HepG2 (cell line): Measurements from ENCODE around the gene HABP4. TPM values are rescaled to one million over a fixed set of nuclear protein-coding genes. Genes with fewer than 3 reads are reported as not detected.

Experiments used
- AKAP8 ChIP-seq: sonication (generic); formaldehyde crosslinking; IDR thresholded peaks from 2 replicates; pipeline ENCODE4 v1.5.1; 2020; ENCODE audit warnings: mild to moderate bottlenecking, missing genetic modification reagents
- ASH2L ChIP-seq: fragments of 300-600, 200-600 bp; sonication (generic); IDR thresholded peaks from 2 replicates; pipeline ENCODE4 v1.7.0; 2017; ENCODE audit warnings: low read depth, mild to moderate bottlenecking, moderate library complexity, mixed read lengths, low read length; ENCODE audit not compliant: insufficient read length
- ATF6 ChIP-seq: sonication (generic); formaldehyde crosslinking; conservative IDR thresholded peaks from 2 replicates; pipeline ENCODE4 v1.4.0; 2020; ENCODE audit warnings: missing genetic modification reagents
- CSRNP2 ChIP-seq: sonication (generic); formaldehyde crosslinking; conservative IDR thresholded peaks from 2 replicates; pipeline ENCODE4 v1.8.0; 2022; ENCODE audit warnings: low read depth, missing genetic modification reagents
- FIP1L1 ChIP-seq: fragments of 200-400 bp; formaldehyde crosslinking; IDR thresholded peaks from 2 replicates; pipeline ENCODE4 v1.6.1; 2018; ENCODE audit warnings: low read depth, mild to moderate bottlenecking, low read length, moderate library complexity, borderline replicate concordance; ENCODE audit not compliant: insufficient read depth
- GZF1 ChIP-seq: sonication (generic); formaldehyde crosslinking; IDR thresholded peaks from 2 replicates; pipeline ENCODE4 v1.5.1; 2020; ENCODE audit warnings: mild to moderate bottlenecking, missing genetic modification reagents
- HOXA9 ChIP-seq: sonication (generic); formaldehyde crosslinking; IDR thresholded peaks from 2 replicates; pipeline ENCODE4 v1.8.1; 2022; ENCODE audit warnings: missing genetic modification reagents, mild to moderate bottlenecking, moderate library complexity, borderline replicate concordance
- IRF1 ChIP-seq: sonication (generic); formaldehyde crosslinking; IDR thresholded peaks from 2 replicates; pipeline ENCODE4 v1.4.0; 2020; ENCODE audit warnings: low read depth, mild to moderate bottlenecking, missing genetic modification reagents
- MLXIP ChIP-seq: sonication (generic); formaldehyde crosslinking; IDR thresholded peaks from 2 replicates; pipeline ENCODE4 v1.9.0; 2021; ENCODE audit warnings: missing genetic modification reagents, borderline replicate concordance
- NCOA5 ChIP-seq: sonication (generic); formaldehyde crosslinking; IDR thresholded peaks from 2 replicates; pipeline ENCODE4 v1.4.0; 2020; ENCODE audit warnings: missing genetic modification reagents
- NR3C1 ChIP-seq: sonication (generic); formaldehyde crosslinking; IDR thresholded peaks from 2 replicates; pipeline ENCODE4 v1.4.0; 2020; ENCODE audit warnings: missing genetic modification reagents
- PHF8 ChIP-seq: sonication (generic); formaldehyde crosslinking; IDR thresholded peaks from 2 replicates; pipeline ENCODE4 v1.5.0; 2020; ENCODE audit warnings: missing genetic modification reagents
- RFX3 ChIP-seq: IDR thresholded peaks from 2 replicates; pipeline ENCODE4 v1.6.1; 2016; ENCODE audit warnings: missing biosample characterization, missing genetic modification reagents
- RNF2 ChIP-seq: fragments of 450-650 bp; conservative IDR thresholded peaks from 2 replicates; pipeline ENCODE4 v1.6.1; 2016; ENCODE audit warnings: low read depth
- TBL1XR1 ChIP-seq: fragments of 150-350 bp; IDR thresholded peaks from 2 replicates; pipeline ENCODE4 v1.6.1; 2014; ENCODE audit warnings: borderline replicate concordance, low read length; ENCODE audit not compliant: partially characterized antibody
- ZBTB20 ChIP-seq: sonication (generic); formaldehyde crosslinking; IDR thresholded peaks from 2 replicates; pipeline ENCODE4 v1.8.1; 2023; ENCODE audit warnings: missing genetic modification reagents, low read depth, mild to moderate bottlenecking, borderline replicate concordance
- ZKSCAN8 ChIP-seq: IDR thresholded peaks from 2 replicates; pipeline ENCODE4 v1.6.1; 2016; ENCODE audit warnings: borderline replicate concordance, missing genetic modification reagents, missing compliant biosample characterization
- ZMYM2 ChIP-seq: sonication (generic); formaldehyde crosslinking; IDR thresholded peaks from 2 replicates; pipeline ENCODE4 v1.8.0; 2022; ENCODE audit warnings: mild to moderate bottlenecking, missing genetic modification reagents
- ZNF207 ChIP-seq: fragments of 450-650 bp; IDR thresholded peaks from 2 replicates; pipeline ENCODE4 v1.6.1; 2016; ENCODE audit warnings: antibody characterized with exemption, borderline replicate concordance
- ZNF274 ChIP-seq: sonication (generic); formaldehyde crosslinking; IDR thresholded peaks from 2 replicates; pipeline ENCODE4 v1.5.1; 2020; ENCODE audit warnings: mild to moderate bottlenecking, missing genetic modification reagents
- ZNF331 ChIP-seq: sonication (generic); formaldehyde crosslinking; IDR thresholded peaks from 2 replicates; pipeline ENCODE4 v1.4.0; 2020; ENCODE audit warnings: missing genetic modification reagents
- ZNF672 ChIP-seq: sonication (generic); formaldehyde crosslinking; IDR thresholded peaks from 2 replicates; pipeline ENCODE4 v1.8.1; 2022; ENCODE audit warnings: missing genetic modification reagents
- ZNF777 ChIP-seq: sonication (generic); formaldehyde crosslinking; IDR thresholded peaks from 2 replicates; pipeline ENCODE4 v1.4.0; 2020; ENCODE audit warnings: missing genetic modification reagents
- polyA plus RNA-seq, 8 experiments: library from polyadenylated mRNA; depleted of rRNA in 3 of 8; stranded (reverse) in 7 of 8; unstranded in 1 of 8; fragments of >200 nt; fragmentation: Illumina TruSeq in 4 of 8; extraction: Trizol in 4 of 8; gene quantifications; 2 replicates each; pipeline versions ENCODE4 v1.2.1 to v1.2.3, GENCODE V29; 2011 to 2016; ENCODE audit warnings: low read depth in 4 of 8, missing spikeins in 1 of 8, mixed read lengths in 1 of 8; ENCODE audit not compliant: insufficient read depth in 1 of 8
- total RNA-seq, 5 experiments: library from RNA; depleted of rRNA; stranded (reverse); fragments of >200 nt; fragmentation: Illumina TruSeq; extraction: Trizol; gene quantifications; 2 replicates each; pipeline ENCODE4 v1.2.3, GENCODE V29; 2016; ENCODE audit warnings: low read depth in 1 of 5

HABP4 gene
- total and polyA plus RNA-seq, 2 of the 13 experiments (the other 11 are each of a cell fraction or from before 2014, with no cell fraction given), result 14.3 to 26.6 TPM

- TF ChIP-seq ZNF207 (no peak), RFX3 (CRISPR knock-in tag) (no peak), MLXIP (CRISPR knock-in tag) (0 out of 2 replicates have a peak, but pooled peaks have one; percentile 22), IRF1 (CRISPR knock-in tag) (no peak), ZMYM2 (CRISPR knock-in tag) (no peak), NR3C1 (CRISPR knock-in tag) (no peak), PHF8 (CRISPR knock-in tag) (peak; percentile 44; the same call in 1 of the 2 replicates), ZKSCAN8 (CRISPR knock-in tag) (no peak), ZBTB20 (CRISPR knock-in tag) (no peak; the same call in 1 of the 2 replicates), ATF6 (no peak), TBL1XR1 (no peak), ZNF777 (CRISPR knock-in tag) (no peak), ZNF331 (CRISPR knock-in tag) (no peak; the same call in 1 of the 2 replicates), ZNF672 (CRISPR knock-in tag) (no peak), ASH2L (no peak), FIP1L1 (no peak), NCOA5 (peak; percentile 76; the same call in 1 of the 2 replicates), HOXA9 (CRISPR knock-in tag) (peak; percentile 79; the same call in 1 of the 2 replicates), CSRNP2 (CRISPR knock-in tag) (no peak), GZF1 (CRISPR knock-in tag) (no peak), ZNF274 (peak; percentile 65; the same call in 1 of the 2 replicates), AKAP8 (CRISPR knock-in tag) (peak; percentile 67; the same call in 1 of the 2 replicates), RNF2 (no peak)
Measured at GRCh38 chr9:96418083-96418919, 31.7 kb upstream of the HABP4 start, which contains the start of gene ZNF367 (continued).
